ENCODE measurements around the gene OR56B4.

GRCh38 chr11:6132431-6132830, 24.9 kb downstream of the OR56B4 start:
- TF ChIP-seq CBX3 (IDR thresholded peaks at IDR 0.05; ENCODE audit: borderline replicate concordance, low read depth) (no peak), MYC (IDR thresholded peaks at IDR 0.05; ENCODE audit: insufficient read depth, insufficient read length, insufficient replicate concordance, low read length, severe bottlenecking) (no peak), KDM1A (IDR thresholded peaks at IDR 0.05; ENCODE audit: borderline replicate concordance) (no peak), JUNB (IDR thresholded peaks at IDR 0.05) (no peak), ASH2L (IDR thresholded peaks at IDR 0.05; ENCODE audit: borderline replicate concordance, low read depth) (no peak), HDGF (IDR thresholded peaks at IDR 0.05) (no peak), SKIL (IDR thresholded peaks at IDR 0.05; ENCODE audit: low read depth, poor library complexity, severe bottlenecking) (no peak), MTA3 (IDR thresholded peaks at IDR 0.05; ENCODE audit: borderline replicate concordance, low read length) (no peak), POLR2A (IDR thresholded peaks at IDR 0.05; ENCODE audit: low read depth, low read length) (no peak)
- TF ChIP-seq, protein P1, sequence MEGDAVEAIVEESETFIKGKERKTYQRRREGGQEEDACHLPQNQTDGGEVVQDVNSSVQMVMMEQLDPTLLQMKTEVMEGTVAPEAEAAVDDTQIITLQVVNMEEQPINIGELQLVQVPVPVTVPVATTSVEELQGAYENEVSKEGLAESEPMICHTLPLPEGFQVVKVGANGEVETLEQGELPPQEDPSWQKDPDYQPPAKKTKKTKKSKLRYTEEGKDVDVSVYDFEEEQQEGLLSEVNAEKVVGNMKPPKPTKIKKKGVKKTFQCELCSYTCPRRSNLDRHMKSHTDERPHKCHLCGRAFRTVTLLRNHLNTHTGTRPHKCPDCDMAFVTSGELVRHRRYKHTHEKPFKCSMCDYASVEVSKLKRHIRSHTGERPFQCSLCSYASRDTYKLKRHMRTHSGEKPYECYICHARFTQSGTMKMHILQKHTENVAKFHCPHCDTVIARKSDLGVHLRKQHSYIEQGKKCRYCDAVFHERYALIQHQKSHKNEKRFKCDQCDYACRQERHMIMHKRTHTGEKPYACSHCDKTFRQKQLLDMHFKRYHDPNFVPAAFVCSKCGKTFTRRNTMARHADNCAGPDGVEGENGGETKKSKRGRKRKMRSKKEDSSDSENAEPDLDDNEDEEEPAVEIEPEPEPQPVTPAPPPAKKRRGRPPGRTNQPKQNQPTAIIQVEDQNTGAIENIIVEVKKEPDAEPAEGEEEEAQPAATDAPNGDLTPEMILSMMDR (IDR thresholded peaks at IDR 0.05 in 2 of 3, conservative IDR thresholded peaks at IDR 0.05 in 1 of 3; ENCODE audit: control insufficient read depth in 2 of 3, extremely low read depth in 1 of 3, insufficient read depth in 1 of 3, low read depth in 3 of 3, low read length in 3 of 3) = no peak
